ENCODE results near the gene CFAP410. TPM values are rescaled to one million over a fixed set of nuclear protein-coding genes. Genes with fewer than 3 reads are reported as not detected.
A peak's percentile ranks its signal among the peaks of the same experiment; 100 is the strongest.

Gene CFAP410
- total RNA-seq, 1 donor from 2014 or later = 20.2 TPM

- TF ChIP-seq, protein P1, sequence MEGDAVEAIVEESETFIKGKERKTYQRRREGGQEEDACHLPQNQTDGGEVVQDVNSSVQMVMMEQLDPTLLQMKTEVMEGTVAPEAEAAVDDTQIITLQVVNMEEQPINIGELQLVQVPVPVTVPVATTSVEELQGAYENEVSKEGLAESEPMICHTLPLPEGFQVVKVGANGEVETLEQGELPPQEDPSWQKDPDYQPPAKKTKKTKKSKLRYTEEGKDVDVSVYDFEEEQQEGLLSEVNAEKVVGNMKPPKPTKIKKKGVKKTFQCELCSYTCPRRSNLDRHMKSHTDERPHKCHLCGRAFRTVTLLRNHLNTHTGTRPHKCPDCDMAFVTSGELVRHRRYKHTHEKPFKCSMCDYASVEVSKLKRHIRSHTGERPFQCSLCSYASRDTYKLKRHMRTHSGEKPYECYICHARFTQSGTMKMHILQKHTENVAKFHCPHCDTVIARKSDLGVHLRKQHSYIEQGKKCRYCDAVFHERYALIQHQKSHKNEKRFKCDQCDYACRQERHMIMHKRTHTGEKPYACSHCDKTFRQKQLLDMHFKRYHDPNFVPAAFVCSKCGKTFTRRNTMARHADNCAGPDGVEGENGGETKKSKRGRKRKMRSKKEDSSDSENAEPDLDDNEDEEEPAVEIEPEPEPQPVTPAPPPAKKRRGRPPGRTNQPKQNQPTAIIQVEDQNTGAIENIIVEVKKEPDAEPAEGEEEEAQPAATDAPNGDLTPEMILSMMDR (IDR thresholded peaks at IDR 0.05; ENCODE audit: insufficient read depth, low read length, poor library complexity, severe bottlenecking) = no peak
- H3K36me3 ChIP-seq (ENCODE audit: control insufficient read depth, insufficient read depth, low read length) = no peaks in the 10 kb centered on the region
- no peak for DNase-seq (ENCODE audit: low read depth)
- H3K27me3 ChIP-seq (ENCODE audit: control insufficient read depth, insufficient read depth, low read length) = no peaks in the 10 kb centered on the region
- H3K4me3 ChIP-seq (ENCODE audit: low read depth, low read length) = no peak overlapping the region
Observed at GRCh38 chr21:44312089-44312488, 27.1 kb downstream of the CFAP410 start.

GRCh38 chr21:44310628-44311507 lies 28.3 kb downstream of the CFAP410 start:
- no peaks in the 10 kb centered on the region for H3K36me3 ChIP-seq (ENCODE audit: control insufficient read depth, insufficient read depth, low read length)
- TF ChIP-seq, protein P1 (IDR thresholded peaks at IDR 0.05; ENCODE audit: insufficient read depth, low read length, poor library complexity, severe bottlenecking) = no peak
- no peak for DNase-seq (ENCODE audit: low read depth)

DNA sequence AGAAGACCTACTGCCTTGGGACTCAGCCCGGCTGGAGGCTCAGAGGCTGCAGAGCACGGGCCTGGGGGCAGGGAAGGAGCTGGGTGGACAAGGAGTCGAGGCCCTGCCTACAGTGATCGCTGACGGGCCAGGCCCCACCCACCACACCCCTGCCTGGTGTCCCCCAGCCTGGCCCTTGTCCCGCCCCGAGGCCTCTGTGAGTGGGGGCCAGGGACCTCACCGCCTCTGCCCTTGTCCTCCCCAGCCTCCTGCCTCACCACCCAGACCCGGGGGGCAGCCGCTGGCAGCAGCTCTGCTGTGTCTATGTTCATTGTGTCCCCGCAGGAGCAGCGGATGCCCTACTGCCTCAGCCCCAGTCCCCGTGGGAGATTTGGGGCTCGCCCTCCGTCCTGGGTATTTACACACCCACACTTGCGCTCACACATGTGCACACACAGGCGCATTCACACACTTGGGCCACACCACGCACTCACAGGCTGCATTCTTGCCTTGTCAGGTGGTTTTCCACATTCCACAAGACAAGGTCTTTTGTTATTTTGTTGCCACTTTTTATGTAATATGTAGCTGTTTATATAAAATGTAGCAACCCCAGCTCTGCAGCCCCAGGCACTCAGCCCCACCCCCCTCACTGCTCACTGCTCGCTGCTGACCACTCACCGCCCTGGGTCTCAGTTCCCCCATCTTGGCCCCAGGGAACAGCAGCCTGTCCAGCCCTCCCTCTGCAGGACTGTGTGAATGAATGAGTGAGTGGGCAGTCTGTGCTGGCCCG lies 32.1 kb downstream of the CFAP410 start:
- no peaks in the 10 kb centered on the region for H3K27me3 ChIP-seq (ENCODE audit: control insufficient read depth, insufficient read depth, low read length)
- no peak for DNase-seq (ENCODE audit: low read depth)
- H3K4me3 ChIP-seq (ENCODE audit: low read depth, low read length) = no peak overlapping the region
- TF ChIP-seq, protein P1 (IDR thresholded peaks at IDR 0.05; ENCODE audit: insufficient read depth, low read length, poor library complexity, severe bottlenecking) = no peak
- H3K36me3 ChIP-seq (ENCODE audit: control insufficient read depth, insufficient read depth, low read length) = no peaks in the 10 kb centered on the region

More at GRCh38 chr21:44310628-44311507, 28.3 kb downstream of the CFAP410 start:
- Histone ChIP-seq H3K4me3 (ENCODE audit: low read depth, low read length) (no peak overlapping the region), H3K27me3 (ENCODE audit: control insufficient read depth, insufficient read depth, low read length) (no peaks in the 10 kb centered on the region)

GRCh38 chr21:44305691-44306090 lies 33.5 kb downstream of the CFAP410 start:
- H3K27me3 ChIP-seq (ENCODE audit: control insufficient read depth, insufficient read depth, low read length) = no peaks in the 10 kb centered on the region
- no peak overlapping the region for H3K4me3 ChIP-seq (ENCODE audit: low read depth, low read length)
- H3K36me3 ChIP-seq (ENCODE audit: control insufficient read depth, insufficient read depth, low read length) = no peaks in the 10 kb centered on the region
- TF ChIP-seq, protein P1 (IDR thresholded peaks at IDR 0.05; ENCODE audit: insufficient read depth, low read length, poor library complexity, severe bottlenecking) = no peak
- DNase-seq (ENCODE audit: low read depth) = no peak

DNA sequence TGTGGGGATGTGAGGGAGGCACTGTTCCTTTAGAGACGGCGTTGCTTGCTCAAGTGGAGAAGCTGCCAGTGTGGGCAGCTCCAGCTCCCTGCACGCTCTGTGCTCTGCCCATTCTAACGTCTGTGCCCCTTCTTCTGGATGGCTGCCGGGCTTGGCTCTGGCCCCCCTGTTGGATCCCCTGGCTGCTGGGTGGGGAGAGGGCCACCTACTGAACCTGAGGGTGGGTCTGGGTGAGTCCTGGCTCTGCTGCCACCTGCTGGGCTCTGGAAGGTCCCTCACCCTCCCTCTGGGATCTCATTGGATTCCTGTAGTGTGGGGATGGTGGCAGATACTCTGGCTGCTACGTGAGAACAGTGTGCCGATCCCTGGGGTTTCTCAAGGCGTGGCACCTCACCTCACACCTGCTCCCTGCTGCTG lies 34.3 kb downstream of the CFAP410 start:
- no peak for DNase-seq (ENCODE audit: low read depth)
- H3K4me3 ChIP-seq (ENCODE audit: low read depth, low read length) = no peak overlapping the region
- no peaks in the 10 kb centered on the region for H3K27me3 ChIP-seq (ENCODE audit: control insufficient read depth, insufficient read depth, low read length)
- no peaks in the 10 kb centered on the region for H3K36me3 ChIP-seq (ENCODE audit: control insufficient read depth, insufficient read depth, low read length)
- TF ChIP-seq, protein P1 (IDR thresholded peaks at IDR 0.05; ENCODE audit: insufficient read depth, low read length, poor library complexity, severe bottlenecking) = peak; percentile 84
